HL-60/S4 (cell line): ENCODE data around the gene PDCD5.
"Not testable (repeated sequence)": the region's sequence is repeated elsewhere in the genome, so short reads cannot be mapped to it uniquely, and the experiment has no call there.

Experiments used
- in situ Hi-C: fragments of 300-500 bp; cut with MboI; formaldehyde crosslinking; loops from 2 replicates; pipeline ENCODE4 v1.14.3; 2022; ENCODE audit warnings: low sequenced_read_pairs

The PDCD5 gene

DNA sequence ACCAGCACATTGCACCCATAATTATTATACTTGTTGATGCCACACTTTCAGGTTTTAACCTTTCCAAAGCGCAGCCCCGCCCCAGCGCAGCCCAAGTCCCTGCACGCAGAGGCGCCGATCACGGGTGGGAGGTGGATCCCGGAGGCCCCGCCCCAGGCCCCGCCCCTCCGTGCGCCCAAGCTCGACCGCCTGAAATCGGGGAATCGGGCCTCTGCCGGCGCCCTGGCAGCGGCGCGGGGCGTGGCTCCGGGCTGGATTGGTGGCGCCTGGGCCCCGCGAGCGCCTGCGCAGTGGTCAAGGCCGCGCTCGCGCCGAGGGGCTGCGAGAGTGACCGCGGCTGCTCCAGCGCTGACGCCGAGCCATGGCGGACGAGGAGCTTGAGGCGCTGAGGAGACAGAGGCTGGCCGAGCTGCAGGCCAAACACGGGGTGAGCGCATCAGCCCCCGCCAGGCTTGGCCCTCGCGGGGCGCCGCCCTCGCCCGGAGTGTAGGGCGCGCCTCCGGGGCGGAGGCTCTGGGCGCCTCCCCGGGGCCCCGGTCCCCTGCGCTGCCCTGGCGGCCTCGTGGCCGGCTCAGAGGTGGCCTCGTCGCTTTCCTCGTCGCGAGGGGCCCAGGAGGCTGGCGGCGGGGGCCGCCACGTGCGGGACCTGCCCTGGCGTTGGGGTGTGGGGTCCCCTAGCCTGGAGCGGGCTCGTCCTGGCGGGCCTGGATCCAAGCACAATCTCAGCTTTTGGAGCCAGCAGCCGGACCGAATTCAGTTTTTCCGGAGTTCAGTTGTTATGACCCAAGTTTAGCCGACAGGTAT is at the start of gene PDCD5:
PDCD5 (plus strand) TSS at position 290 of the 804 bp plus-strand sequence; CDS start at position 362, 72 bp downstream.
- in situ Hi-C loops = no loop called here

GRCh38 chr19:32532233-32532632 is 48.8 kb upstream of the PDCD5 start:
- in situ Hi-C loops = no loop called here

DNA sequence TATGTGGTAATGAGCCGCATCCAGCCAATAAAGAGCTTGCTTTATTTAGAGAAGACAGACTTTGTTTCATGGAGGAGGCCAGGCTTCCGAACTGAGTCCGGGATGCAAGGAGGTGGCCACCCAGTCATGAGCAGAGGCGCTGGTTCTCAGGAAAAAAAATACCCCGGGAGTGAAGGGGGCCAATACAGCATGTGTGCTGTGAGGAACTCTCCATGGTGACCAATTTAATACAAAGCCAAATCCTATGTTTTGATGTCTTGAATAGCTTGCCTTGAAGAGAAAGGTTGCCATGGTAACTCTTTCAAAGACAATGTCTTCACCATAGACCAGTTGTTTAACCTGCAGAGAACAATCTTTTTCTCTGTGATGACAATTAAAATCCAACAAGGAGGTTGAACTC is 43.4 kb upstream of the PDCD5 start:
- in situ Hi-C loops = no loop called here

- in situ Hi-C loops = no loop called here
These were observed 41.6 kb upstream of the PDCD5 start for GRCh38 chr19:32539240-32539916.

GRCh38 chr19:32540621-32541020 is 40.4 kb upstream of the PDCD5 start:
- in situ Hi-C loops = no loop called here

- in situ Hi-C loops = not testable (repeated sequence)
These were observed 39.6 kb upstream of the PDCD5 start for GRCh38 chr19:32541376-32541775.

DNA sequence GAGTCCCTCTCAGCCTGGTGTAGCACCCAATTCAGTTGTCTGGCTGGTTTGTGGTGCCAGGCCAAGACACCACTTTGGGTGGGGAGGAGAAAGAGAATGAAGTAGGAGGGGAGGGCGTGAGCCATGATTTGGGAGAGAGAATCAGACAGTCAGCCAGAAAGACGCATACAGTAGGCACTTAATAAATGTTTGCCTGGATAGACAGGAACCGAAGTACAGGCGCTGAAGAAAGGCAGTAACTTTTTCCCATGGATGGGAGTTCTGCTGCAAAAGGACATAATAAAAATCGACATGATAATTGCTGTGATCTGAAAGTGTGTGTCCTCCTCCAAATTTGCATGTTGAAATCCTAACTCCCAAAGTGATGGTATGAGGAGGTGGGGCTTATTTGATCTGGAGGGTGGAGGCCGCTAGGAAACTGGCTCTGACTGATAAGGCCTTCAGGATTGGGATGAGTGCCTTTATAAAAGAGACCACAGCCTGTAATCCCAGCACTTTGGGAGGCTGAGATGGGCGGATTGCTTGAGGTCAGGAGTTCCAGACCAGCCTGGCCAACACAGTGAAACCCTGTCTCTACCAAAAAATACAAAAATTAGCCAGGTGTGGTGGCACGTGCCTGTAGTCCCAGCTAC is 38.4 kb upstream of the PDCD5 start:
- in situ Hi-C loops = no loop called here

GRCh38 chr19:32543115-32543900 is 37.7 kb upstream of the PDCD5 start:
- in situ Hi-C loops = no loop called here

- in situ Hi-C loops = no loop called here
These were observed 36.1 kb upstream of the PDCD5 start for GRCh38 chr19:32544917-32545316.

DNA sequence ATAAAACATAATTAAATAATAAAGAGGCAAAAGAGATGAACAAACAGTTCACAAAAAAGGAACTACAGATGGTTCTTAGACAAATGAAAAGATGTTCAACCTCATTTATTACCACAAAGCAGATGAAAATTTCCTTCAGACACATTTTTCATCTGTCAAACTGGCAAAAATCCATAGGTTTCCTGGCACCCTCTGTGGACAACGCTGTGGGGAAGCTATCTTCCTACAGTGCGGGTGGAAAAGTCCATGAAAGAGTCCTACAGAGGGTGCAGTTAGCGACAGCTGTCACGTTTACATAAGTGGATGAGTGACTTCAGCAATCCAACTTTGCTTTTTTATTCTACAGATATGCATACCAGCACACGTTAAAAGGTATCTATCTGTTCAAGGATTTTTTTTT is 30.3 kb upstream of the PDCD5 start:
- in situ Hi-C loops = loop anchor here (25.0 kb wide), 2 partner anchors 213 to 1863 kb away; partner anchors contain the start of gene ZNF507

- in situ Hi-C loops = loop anchor here (25.0 kb wide), 2 partner anchors 218 to 1868 kb away; partner anchors contain the start of gene ZNF507
These were observed 25.2 kb upstream of the PDCD5 start for GRCh38 chr19:32555786-32556185.

DNA sequence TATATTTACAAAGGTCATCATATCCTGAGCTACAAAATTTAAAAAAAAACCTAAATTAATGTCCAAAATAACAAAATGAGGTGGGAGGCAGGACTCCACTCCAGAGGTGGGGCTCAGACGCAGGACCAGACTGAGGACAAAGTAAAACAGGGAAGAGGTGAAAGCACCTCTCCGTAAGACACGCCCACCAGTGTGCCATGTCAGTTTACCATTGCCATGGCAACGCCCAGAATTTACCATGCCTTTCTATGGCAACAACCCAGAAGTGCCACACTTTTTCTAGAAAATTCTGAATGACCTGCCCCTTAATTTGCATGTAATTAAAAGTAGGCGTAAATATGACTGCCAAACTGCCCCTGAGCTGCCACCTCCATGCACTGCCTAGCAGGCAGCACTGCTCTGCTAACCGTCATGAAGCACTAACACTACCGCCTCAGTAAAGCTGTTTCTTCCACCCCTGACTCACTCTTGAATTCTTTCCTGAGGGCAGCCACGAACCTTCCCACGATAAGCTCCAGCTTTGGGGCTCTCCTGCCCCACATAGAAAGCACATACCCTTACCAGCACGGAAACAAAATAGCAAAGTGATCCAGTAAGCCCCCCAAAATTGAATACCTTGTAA is 22.3 kb upstream of the PDCD5 start:
- in situ Hi-C loops = loop anchor here (25.0 kb wide), 2 partner anchors 221 to 1871 kb away; partner anchors contain the start of gene ZNF507

DNA sequence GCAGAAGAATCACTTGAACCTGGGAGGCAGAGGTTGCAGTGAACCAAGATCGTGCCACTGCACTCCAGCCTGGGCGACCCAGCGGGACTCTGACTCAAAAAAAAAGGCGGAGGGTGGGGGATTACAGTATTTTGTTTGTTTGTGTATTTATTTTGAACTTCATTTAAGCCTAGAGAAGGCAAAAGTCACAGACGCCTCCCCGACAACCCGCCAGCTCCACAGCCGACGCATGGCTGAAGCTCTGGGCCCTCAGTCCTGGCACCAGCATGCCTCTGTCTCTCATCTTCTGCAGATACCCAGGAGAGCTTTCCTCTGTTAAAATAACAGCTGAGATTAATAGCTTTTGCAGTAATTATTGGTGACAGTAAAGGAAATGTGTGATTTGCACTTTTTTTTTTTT is 17.2 kb upstream of the PDCD5 start:
- in situ Hi-C loops = loop anchor here (25.0 kb wide), 2 partner anchors 226 to 1876 kb away; partner anchors contain the start of gene ZNF507

DNA sequence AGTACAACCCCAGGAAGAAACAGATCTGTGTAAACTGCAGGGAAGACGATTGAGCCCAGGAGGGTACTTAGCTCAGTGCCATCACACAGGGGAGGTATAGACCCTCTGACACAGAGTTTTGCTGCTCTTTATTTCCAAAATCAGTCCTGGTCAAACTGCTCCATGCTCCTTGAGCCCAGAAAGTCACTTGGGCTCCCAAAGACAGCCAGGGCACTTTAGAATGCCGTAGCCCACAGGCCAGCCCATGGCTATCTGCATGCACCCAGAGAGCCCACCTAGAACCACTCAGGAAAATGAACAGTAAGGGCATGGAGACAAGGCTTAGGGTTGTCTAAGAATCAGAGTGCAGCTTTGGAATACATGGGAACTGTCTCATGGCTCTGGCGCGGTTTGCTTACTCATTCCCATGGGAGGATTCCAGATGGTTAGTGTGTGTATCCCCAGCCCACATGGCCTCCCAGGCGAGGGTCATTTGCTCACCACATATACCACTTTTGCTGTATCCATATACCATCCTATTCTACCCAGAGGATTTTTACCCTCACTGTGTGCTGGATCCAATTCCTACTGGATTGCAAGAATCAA is 14.7 kb upstream of the PDCD5 start:
- in situ Hi-C loops = loop anchor here (25.0 kb wide), 2 partner anchors 229 to 1879 kb away; partner anchors contain the start of gene ZNF507

GRCh38 chr19:32567486-32567885 is 13.5 kb upstream of the PDCD5 start:
- in situ Hi-C loops = loop anchor here (25.0 kb wide), 2 partner anchors 230 to 1880 kb away; partner anchors contain the start of gene ZNF507

DNA sequence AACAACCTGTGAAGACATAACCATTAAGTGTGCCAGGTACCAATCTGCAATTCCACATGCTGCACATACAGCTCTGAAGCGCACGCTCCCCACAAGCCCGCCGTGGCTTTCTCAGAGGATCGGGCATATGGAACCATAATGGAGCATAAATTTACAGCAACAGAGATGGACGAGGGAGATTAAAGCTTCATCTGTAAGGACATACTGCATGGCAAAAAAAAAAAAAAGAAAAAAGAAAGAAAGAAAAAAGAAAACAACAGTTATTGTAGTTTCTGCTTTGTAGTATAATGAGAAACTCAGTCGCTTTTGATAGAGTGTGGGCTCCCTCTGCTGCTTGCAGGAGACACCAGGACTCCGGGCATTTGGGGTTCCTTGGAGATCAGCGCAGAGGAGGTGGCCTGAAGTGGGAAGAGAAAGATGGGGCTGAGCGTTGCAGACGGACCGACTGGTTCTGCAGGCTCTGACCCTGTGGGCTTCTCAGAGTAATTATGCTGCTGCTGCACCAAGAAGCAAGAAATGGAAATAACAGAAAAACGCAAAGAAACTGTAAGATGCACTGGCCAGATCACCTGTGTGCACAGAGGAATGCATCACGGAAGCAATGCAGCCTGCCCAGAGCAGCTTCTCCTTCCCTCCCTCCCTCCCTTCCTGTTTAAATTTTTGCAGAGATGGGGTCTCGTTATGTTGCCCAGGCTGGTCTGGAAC is 10.8 kb upstream of the PDCD5 start:
- in situ Hi-C loops = loop anchor here (25.0 kb wide), 2 partner anchors 233 to 1883 kb away; partner anchors contain the start of gene ZNF507

DNA sequence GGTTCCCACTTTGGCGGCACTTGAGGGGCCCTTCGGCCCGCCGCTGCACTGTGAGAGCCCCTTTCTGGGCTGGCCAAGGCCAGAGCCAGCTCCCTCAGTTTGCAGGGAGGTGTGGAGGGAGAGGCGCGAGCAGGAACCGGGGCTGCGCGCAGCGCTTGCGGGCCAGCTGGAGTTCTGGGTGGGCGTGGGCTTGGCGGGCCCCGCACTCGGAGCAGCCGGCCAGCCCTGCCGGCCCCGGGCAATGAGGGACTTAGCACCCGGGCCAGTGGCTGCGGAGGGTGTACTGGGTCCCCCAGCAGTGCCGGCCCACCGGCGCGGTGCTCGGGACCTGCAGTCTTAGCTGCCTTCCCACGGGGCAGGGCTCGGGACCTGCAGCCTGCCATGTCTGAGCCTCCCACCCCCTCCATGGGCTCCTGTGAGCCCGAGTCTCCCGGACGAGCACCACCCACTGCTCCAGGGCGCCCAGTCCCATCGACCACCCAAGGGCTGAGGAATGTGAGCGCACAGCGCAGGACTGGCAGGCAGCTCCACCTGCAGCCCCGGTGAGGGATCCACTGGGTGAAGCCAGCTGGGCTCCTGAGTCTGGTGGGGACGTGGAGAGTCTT is 9.4 kb upstream of the PDCD5 start:
- in situ Hi-C loops = loop anchor here (25.0 kb wide), 2 partner anchors 234 to 1884 kb away; partner anchors contain the start of gene ZNF507

GRCh38 chr19:32572700-32573491 is 8.1 kb upstream of the PDCD5 start:
- in situ Hi-C loops = loop anchor here (25.0 kb wide), 2 partner anchors 236 to 1886 kb away; partner anchors contain the start of gene ZNF507
